A549 (cell line): ENCODE results near the gene RBFOX1. TPM values are rescaled to one million over a fixed set of nuclear protein-coding genes. Genes with fewer than 3 reads are reported as not detected.

Source experiments
- ATAC-seq, 2 experiments: fragments of 200-7000 bp in 1 of 2; fragments of >200 bp in 1 of 2; cut with Nextera tagmentation in 1 of 2; cut with Tn5 transposase in 1 of 2; 3 replicates each; pipeline versions ENCODE4 v1.8.0 to v1.9.1; 2018 to 2020; ENCODE audit warnings: mild to moderate bottlenecking in 1 of 2, moderate library complexity in 1 of 2
- CTCF ChIA-PET: fragments of 300-600 bp; sonication (Branson Sonifier 250); formaldehyde crosslinking; extraction: SDS; loops from one replicate; lab custom pipeline; 2021; ENCODE audit warnings: antibody characterized with exemption, inconsistent platforms; lab: Yijun Ruan, JAX
- POLR2A ChIA-PET: fragments of 350-600 bp; formaldehyde crosslinking; extraction: SDS; loops from one replicate; lab custom pipeline; 2021; ENCODE audit warnings: antibody characterized with exemption, inconsistent platforms; lab: Yijun Ruan, JAX
- DNase-seq, 2 experiments: peaks; one replicate each; pipeline versions ENCODE4 v3.0.0 to v3.0.0-alpha.2; 2011 to 2016; ENCODE audit warnings: low read depth in 1 of 2, low spot score in 1 of 2
- FAIRE-seq: peaks from 2 replicates; lab custom pipeline; 2011; peaks lifted over from hg19 to GRCh38; lab: Jason Lieb, UNC
- H3K27ac ChIP-seq, 2 experiments: fragments of >200 bp; sonication (Bioruptor Twin); formaldehyde crosslinking; 3 replicates each; pipeline ENCODE4 v1.5.1; 2016 to 2017
- H3K4me1 ChIP-seq: fragments of >200 bp; sonication (Bioruptor Twin); formaldehyde crosslinking; 3 replicates; pipeline ENCODE4 v1.6.1; 2016
- H3K4me2 ChIP-seq: fragments of >200 bp; sonication (Bioruptor Twin); formaldehyde crosslinking; 3 replicates; pipeline ENCODE4 v1.6.1; 2016
- H3K4me3 ChIP-seq: fragments of >200 bp; sonication (Bioruptor Twin); formaldehyde crosslinking; 3 replicates; pipeline ENCODE4 v1.5.1; 2016
- H3K9me3 ChIP-seq: fragments of >200 bp; sonication (Bioruptor Twin); formaldehyde crosslinking; 3 replicates; pipeline ENCODE4 v1.6.1; 2016
- ATOH8 ChIP-seq: fragments of 250-450 bp; sonication (Bioruptor Pico); IDR thresholded peaks from 2 replicates; pipeline ENCODE4 v1.5.0; 2020; ENCODE audit warnings: low read depth, mild to moderate bottlenecking, moderate library complexity
- BHLHE40 ChIP-seq: IDR thresholded peaks from 2 replicates; pipeline ENCODE4 v1.6.1; 2012; ENCODE audit warnings: low read depth, low read length, inconsistent platforms
- CHD2 ChIP-seq: fragments of 150-350 bp; IDR thresholded peaks from 2 replicates; pipeline ENCODE4 v1.6.1; 2014; ENCODE audit warnings: low read length; ENCODE audit not compliant: partially characterized antibody
- ELK1 ChIP-seq: fragments of 150-350 bp; IDR thresholded peaks from 2 replicates; pipeline ENCODE4 v1.6.1; 2014; ENCODE audit warnings: low read depth, mild to moderate bottlenecking, low read length
- FOSL2 ChIP-seq, 2 experiments: fragments of 450-650 bp in 1 of 2; fragments of >200 bp in 1 of 2; sonication (Bioruptor Twin) in 1 of 2; formaldehyde crosslinking; IDR thresholded peaks; 2 replicates each; pipeline versions ENCODE4 v1.5.0 to v1.6.1; 2016 to 2020; ENCODE audit warnings: mild to moderate bottlenecking in 1 of 2, moderate library complexity in 1 of 2
- HOXA7 ChIP-seq: fragments of 250-450 bp; sonication (Bioruptor Pico); IDR thresholded peaks from 2 replicates; pipeline ENCODE4 v1.5.0; 2020; ENCODE audit warnings: mild to moderate bottlenecking, moderate library complexity
- HOXB5 ChIP-seq: fragments of 250-450 bp; sonication (Bioruptor Pico); IDR thresholded peaks from 2 replicates; pipeline ENCODE4 v1.5.0; 2020; ENCODE audit warnings: mild to moderate bottlenecking, moderate library complexity
- JUN ChIP-seq, 2 experiments: fragments of >200 bp; sonication (Bioruptor Twin); formaldehyde crosslinking; IDR thresholded peaks; 2 replicates in 1 of 2; 3 replicates in 1 of 2; pipeline ENCODE4 v1.6.1; 2016 to 2017
- KDM1A ChIP-seq: fragments of 200-600 bp; sonication (generic); IDR thresholded peaks from 2 replicates; pipeline ENCODE4 v1.6.1; 2016; ENCODE audit warnings: low read depth, mild to moderate bottlenecking
- MAFK ChIP-seq: fragments of 450-650 bp; IDR thresholded peaks from 2 replicates; pipeline ENCODE4 v1.6.1; 2014; ENCODE audit not compliant: partially characterized antibody
- MAZ ChIP-seq: fragments of 150-350 bp; IDR thresholded peaks from 2 replicates; pipeline ENCODE4 v1.6.1; 2014; ENCODE audit warnings: antibody characterized with exemption, low read depth, low read length, borderline replicate concordance
- NPAS2 ChIP-seq: fragments of 250-450 bp; sonication (Bioruptor Pico); IDR thresholded peaks from 2 replicates; pipeline ENCODE4 v1.8.0; 2022; ENCODE audit warnings: mild to moderate bottlenecking, moderate library complexity, borderline replicate concordance
- PBX3 ChIP-seq: IDR thresholded peaks from 2 replicates; pipeline ENCODE4 v1.6.1; 2012
- POLR2AphosphoS2 ChIP-seq: conservative IDR thresholded peaks from 2 replicates; pipeline ENCODE4 v1.6.1; 2012; ENCODE audit warnings: low read length, improper control_type of control experiment, inconsistent platforms
- RAD21 ChIP-seq, 2 experiments: fragments of >200 bp in 1 of 2; sonication (Bioruptor Twin) in 1 of 2; formaldehyde crosslinking in 1 of 2; IDR thresholded peaks in 1 of 2; conservative IDR thresholded peaks in 1 of 2; 2 replicates in 1 of 2; 3 replicates in 1 of 2; pipeline ENCODE4 v1.6.1; 2012 to 2018; ENCODE audit warnings: inconsistent platforms in 1 of 2
- RARB ChIP-seq: fragments of 250-450 bp; sonication (Bioruptor Pico); IDR thresholded peaks from 2 replicates; pipeline ENCODE4 v1.8.0; 2021; ENCODE audit warnings: mild to moderate bottlenecking, moderate library complexity
- RNF2 ChIP-seq: fragments of 200-600 bp; sonication (generic); IDR thresholded peaks from 2 replicates; pipeline ENCODE4 v1.6.1; 2016; ENCODE audit warnings: low read depth, mild to moderate bottlenecking, antibody characterized with exemption, moderate library complexity, borderline replicate concordance
- SREBF2 ChIP-seq: fragments of 450-650 bp; IDR thresholded peaks from 2 replicates; pipeline ENCODE4 v1.6.1; 2014; ENCODE audit warnings: mild to moderate bottlenecking, moderate library complexity
- ZC3H11A ChIP-seq: fragments of 450-650 bp; IDR thresholded peaks from 2 replicates; pipeline ENCODE4 v1.6.1; 2014; ENCODE audit warnings: antibody characterized with exemption, mild to moderate bottlenecking
- ZFP36 ChIP-seq: fragments of 450-650 bp; IDR thresholded peaks from 2 replicates; pipeline ENCODE4 v1.6.1; 2014; ENCODE audit warnings: borderline replicate concordance; ENCODE audit not compliant: partially characterized antibody
- ZNF302 ChIP-seq: fragments of 250-450 bp; sonication (Bioruptor Pico); IDR thresholded peaks from 2 replicates; pipeline ENCODE4 v1.9.0; 2021; ENCODE audit warnings: inconsistent platforms, mild to moderate bottlenecking, moderate library complexity
- ZSCAN20 ChIP-seq: fragments of 250-450 bp; sonication (Bioruptor Pico); IDR thresholded peaks from 2 replicates; pipeline ENCODE4 v1.8.0; 2022; ENCODE audit warnings: mild to moderate bottlenecking, moderate library complexity
- WGBS: methylation state at CpG from one replicate; pipeline ENCODE4 v1.1.6; 2017; ENCODE audit errors: missing lambda C conversion rate; 5-methylcytosine and 5-hydroxymethylcytosine counted together
- polyA plus RNA-seq, 4 experiments: library from polyadenylated mRNA; depleted of rRNA in 3 of 4; stranded (reverse); fragments of >200 nt; fragmentation: RNase III in 1 of 4; extraction: RNeasy Plus Mini Kit Qiagen cat#74134 plus additional on column Dnase treatment in 1 of 4; gene quantifications; 2 replicates in 3 of 4; 3 replicates in 1 of 4; pipeline ENCODE4 v1.2.3, GENCODE V29; 2011 to 2017
- TF ChIP-seq, protein P1 (sequence below): fragments of >200 bp; sonication (Bioruptor Twin); formaldehyde crosslinking; IDR thresholded peaks from 3 replicates; pipeline ENCODE4 v1.5.1; 2016
- TF ChIP-seq, protein P2 (sequence below): fragments of >200 bp; sonication (Bioruptor Twin); formaldehyde crosslinking; IDR thresholded peaks from 3 replicates; pipeline ENCODE4 v1.6.1; 2016

The RBFOX1 gene
- polyA plus RNA-seq, 2 of the 4 experiments (the other 2 are of a cell fraction): not detected

- TF ChIP-seq RARB (no peak), ZC3H11A (no peak), MAFK (no peak), PBX3 (no peak), FOSL2 (IDR thresholded peaks at IDR 0.05) (no peak), FOSL2 (CRISPR knock-in tag; IDR thresholded peaks at IDR 0.05) (no peak), HOXA7 (no peak), BHLHE40 (no peak), ELK1 (no peak), ATOH8 (CRISPR knock-in tag) (no peak), JUN (IDR thresholded peaks at IDR 0.05) (no peak), NPAS2 (CRISPR knock-in tag) (no peak), SREBF2 (no peak), ZSCAN20 (CRISPR knock-in tag) (no peak), POLR2AphosphoS2 (no peak), CHD2 (no peak), RAD21 (conservative IDR thresholded peaks at IDR 0.05 in 1 of 2, IDR thresholded peaks at IDR 0.05 in 1 of 2) (no peak), HOXB5 (CRISPR knock-in tag) (no peak), RNF2 (no peak)
- TF ChIP-seq, protein P1, sequence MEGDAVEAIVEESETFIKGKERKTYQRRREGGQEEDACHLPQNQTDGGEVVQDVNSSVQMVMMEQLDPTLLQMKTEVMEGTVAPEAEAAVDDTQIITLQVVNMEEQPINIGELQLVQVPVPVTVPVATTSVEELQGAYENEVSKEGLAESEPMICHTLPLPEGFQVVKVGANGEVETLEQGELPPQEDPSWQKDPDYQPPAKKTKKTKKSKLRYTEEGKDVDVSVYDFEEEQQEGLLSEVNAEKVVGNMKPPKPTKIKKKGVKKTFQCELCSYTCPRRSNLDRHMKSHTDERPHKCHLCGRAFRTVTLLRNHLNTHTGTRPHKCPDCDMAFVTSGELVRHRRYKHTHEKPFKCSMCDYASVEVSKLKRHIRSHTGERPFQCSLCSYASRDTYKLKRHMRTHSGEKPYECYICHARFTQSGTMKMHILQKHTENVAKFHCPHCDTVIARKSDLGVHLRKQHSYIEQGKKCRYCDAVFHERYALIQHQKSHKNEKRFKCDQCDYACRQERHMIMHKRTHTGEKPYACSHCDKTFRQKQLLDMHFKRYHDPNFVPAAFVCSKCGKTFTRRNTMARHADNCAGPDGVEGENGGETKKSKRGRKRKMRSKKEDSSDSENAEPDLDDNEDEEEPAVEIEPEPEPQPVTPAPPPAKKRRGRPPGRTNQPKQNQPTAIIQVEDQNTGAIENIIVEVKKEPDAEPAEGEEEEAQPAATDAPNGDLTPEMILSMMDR: no peak
- TF ChIP-seq, protein P2, sequence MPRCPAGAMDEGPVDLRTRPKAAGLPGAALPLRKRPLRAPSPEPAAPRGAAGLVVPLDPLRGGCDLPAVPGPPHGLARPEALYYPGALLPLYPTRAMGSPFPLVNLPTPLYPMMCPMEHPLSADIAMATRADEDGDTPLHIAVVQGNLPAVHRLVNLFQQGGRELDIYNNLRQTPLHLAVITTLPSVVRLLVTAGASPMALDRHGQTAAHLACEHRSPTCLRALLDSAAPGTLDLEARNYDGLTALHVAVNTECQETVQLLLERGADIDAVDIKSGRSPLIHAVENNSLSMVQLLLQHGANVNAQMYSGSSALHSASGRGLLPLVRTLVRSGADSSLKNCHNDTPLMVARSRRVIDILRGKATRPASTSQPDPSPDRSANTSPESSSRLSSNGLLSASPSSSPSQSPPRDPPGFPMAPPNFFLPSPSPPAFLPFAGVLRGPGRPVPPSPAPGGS: no peak
- WGBS: 44% methylated on average over 5 of the region's 5 CpGs
These were observed 14.7 kb upstream of the RBFOX1 start for GRCh38 chr16:7317982-7318381.

GRCh38 chr16:7318686-7319085 is 14.0 kb upstream of the RBFOX1 start:
- H3K4me2 ChIP-seq: no peak overlapping the region
- H3K27ac ChIP-seq: no peak overlapping the region
- TF ChIP-seq ZFP36 (no peak), MAZ (no peak), ELK1 (no peak), ZNF302 (CRISPR knock-in tag) (no peak), RAD21 (conservative IDR thresholded peaks at IDR 0.05 in 1 of 2, IDR thresholded peaks at IDR 0.05 in 1 of 2) (no peak), KDM1A (no peak)
- TF ChIP-seq, all 56 proteins: peak for 0
- ChIA-PET POLR2A (no interaction called here), CTCF (no interaction called here)
- DNase-seq (no peak), ATAC-seq (no peak), FAIRE-seq (no peak)
- Histone ChIP-seq H3K4me3 (no peak overlapping the region), H3K9me3 (no peaks in the 10 kb centered on the region), H3K4me1 (no peaks in the 10 kb centered on the region)
- WGBS: 30% methylated on average over 7 of the region's 7 CpGs

More at GRCh38 chr16:7317982-7318381, 14.7 kb upstream of the RBFOX1 start:
- ATAC-seq: no peak
- ChIA-PET CTCF (no interaction called here), POLR2A (no interaction called here)
- Histone ChIP-seq H3K4me2 (no peak overlapping the region), H3K4me1 (no peaks in the 10 kb centered on the region), H3K4me3 (no peak overlapping the region), H3K27ac (no peak overlapping the region), H3K9me3 (no peaks in the 10 kb centered on the region)
- no peak for FAIRE-seq
- DNase-seq: no peak
